ENCODE data around the gene CTSW.
"Not testable (repeated sequence)": the region's sequence is repeated elsewhere in the genome, so short reads cannot be mapped to it uniquely, and the experiment has no call there.

The CTSW gene

GRCh38 chr11:65886826-65887722, 7.4 kb downstream of the CTSW start:
- DNase-seq: no peak

DNA sequence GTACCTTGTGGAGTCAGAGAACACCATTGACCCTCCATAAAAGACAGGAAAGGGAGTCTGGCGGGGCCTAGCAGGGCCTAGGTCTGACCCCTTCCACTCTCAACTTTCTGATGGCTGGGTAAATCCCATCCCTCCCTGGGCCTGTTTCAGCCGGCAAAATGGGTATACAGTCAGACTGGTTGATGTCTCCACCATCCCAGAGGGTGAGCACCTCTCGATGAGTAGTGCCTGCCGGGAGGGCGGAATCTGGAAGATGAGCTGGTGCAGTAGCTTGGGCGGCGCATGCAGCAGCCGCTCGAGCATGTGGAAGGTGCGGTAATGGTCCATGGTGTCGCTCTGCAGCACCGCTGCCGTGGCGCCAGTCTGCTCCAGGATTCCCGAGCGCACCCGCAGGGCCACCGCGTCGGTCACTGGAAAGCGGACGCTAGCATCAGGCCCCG, 8.1 kb downstream of the CTSW start:
- peak in 1 of 4 experiments; percentile 49 for DNase-seq

DNA sequence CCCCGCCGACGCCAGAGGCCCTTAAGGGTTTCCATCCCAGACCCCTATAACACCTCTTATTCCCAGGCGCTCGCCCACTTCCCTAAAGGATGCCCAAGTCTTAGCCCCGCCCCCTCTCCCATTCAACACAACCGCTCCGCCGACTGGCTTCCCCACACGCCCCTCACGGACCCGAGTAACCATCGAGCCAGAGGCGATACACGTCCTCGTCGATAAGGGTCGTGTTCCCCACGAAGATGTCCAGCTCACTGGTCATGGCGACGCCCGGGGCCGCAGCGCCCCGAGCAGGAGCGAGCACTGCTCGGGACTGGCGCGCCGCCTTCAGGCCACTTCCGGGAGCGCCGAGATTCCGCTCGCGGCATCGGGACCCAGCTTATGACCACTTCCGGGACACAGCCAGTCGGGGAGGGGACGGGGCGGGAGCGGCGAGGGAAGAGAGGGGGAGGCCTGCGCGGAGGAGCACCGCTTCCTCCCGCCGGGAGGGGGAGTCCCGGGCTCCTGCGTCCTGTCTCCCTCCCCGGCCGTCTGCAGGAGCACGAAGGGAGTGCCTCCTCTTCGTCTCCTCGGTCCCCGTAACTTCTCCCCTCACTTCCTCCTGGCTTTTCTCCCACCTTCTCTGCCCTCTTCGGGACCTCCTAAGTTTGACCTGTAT, 8.7 kb downstream of the CTSW start, which contains the start of gene FIBP:
TSS of gene FIBP (minus strand) at position 309 of the 652 bp plus-strand sequence. CDS start at position 256, 53 bp downstream.
- DNase-seq: peak; percentile 87 to 92 (median 89)

DNA sequence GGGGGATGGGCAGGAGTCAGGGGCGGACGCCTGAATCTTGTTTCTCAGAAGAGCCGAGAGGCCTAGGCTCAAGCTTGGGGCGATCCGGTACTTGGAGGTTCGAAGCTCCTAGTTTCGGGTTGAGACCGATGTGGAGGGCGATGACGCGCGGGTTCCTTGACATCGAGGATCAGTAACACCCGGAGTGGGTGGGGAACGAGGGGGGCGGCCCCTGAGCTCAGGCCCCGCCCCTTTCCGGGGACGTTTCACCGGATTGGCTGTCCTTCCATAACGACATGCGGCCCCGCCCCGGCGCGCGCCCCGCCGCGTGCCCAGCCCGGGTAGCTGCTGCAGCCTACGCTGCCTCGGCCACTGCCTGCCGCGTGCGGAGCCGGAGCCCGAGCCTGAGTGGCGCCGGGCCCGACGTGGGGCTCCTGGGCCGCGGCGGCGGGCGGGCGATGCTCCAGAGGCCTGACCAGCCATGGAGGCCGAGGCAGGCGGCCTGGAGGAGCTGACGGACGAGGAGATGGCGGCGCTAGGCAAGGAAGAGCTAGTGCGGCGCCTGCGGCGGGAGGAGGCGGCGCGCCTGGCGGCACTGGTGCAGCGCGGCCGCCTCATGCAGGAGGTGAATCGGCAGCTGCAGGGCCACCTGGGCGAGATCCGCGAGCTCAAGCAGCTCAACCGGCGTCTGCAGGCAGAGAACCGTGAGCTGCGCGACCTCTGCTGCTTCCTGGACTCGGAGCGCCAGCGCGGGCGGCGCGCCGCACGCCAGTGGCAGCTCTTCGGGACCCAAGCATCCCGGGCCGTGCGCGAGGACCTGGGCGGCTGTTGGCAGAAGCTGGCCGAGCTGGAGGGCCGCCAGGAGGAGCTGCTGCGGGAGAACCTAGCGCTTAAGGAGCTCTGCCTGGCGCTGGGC, 10.9 kb downstream of the CTSW start, which contains the start of gene CCDC85B:
TSS of gene CCDC85B (plus strand) at position 350 of the 895 bp plus-strand sequence. CDS start at position 461, 111 bp downstream.
- peak; percentile 84 to 99 (median 96) for DNase-seq

DNA sequence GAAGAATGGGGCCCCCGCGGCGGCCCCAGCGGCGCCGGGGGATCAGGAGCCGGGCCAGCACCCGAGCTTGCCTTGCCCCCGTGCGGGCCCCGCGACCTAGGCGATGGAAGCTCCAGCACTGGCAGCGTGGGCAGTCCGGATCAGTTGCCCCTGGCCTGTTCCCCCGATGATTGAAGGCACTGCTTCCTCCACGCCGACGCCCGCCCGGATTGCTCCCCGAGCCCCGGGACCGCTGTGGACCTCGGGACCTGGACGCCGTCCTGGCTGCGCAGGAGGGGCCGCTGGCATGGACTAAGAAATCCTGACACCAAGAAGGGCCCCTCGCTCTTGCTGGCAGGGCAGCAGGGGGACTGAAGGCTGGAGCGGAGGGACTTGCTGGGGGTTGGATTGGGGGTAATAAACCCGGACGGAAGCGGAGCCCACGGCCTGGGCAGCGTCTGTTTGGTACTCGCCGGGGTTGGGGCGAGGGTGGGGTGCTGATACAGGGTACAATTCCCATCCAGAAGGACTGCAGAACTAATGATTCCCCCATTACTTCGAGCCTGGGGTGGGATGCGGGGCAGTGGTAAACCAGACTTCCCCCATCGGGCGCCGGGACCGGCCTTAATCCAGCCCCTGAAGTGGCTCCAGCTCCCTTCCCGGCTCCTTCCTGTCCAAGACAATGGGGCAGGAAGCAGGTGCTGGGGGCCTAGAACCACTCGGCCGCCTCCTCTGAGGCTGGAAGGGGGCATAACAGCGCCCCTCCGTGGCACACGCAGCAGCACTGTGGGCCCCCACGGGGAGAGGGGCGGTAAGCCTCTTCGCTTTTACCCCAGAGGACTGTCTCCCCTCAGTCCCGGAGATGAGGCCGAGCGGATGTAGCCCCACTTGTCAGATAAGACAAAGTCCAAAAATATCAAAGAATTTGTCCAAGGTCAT, 11.8 kb downstream of the CTSW start:
- DNase-seq: no peak

- not testable (repeated sequence) for DNase-seq
These were observed 12.5 kb downstream of the CTSW start for GRCh38 chr11:65892137-65892540.

- no peak for DNase-seq
These were observed 13.2 kb downstream of the CTSW start for GRCh38 chr11:65892661-65893317.

- no peak for DNase-seq
These were observed 14.5 kb downstream of the CTSW start for GRCh38 chr11:65894034-65894591.

GRCh38 chr11:65895482-65895981, 15.9 kb downstream of the CTSW start:
- DNase-seq: no peak

- no peak for DNase-seq
These were observed 16.7 kb downstream of the CTSW start for GRCh38 chr11:65896034-65896999.

GRCh38 chr11:65897020-65897471, 17.4 kb downstream of the CTSW start:
- DNase-seq: no peak

- DNase-seq: no peak
These were observed 19.2 kb downstream of the CTSW start for GRCh38 chr11:65898656-65899355.

DNA sequence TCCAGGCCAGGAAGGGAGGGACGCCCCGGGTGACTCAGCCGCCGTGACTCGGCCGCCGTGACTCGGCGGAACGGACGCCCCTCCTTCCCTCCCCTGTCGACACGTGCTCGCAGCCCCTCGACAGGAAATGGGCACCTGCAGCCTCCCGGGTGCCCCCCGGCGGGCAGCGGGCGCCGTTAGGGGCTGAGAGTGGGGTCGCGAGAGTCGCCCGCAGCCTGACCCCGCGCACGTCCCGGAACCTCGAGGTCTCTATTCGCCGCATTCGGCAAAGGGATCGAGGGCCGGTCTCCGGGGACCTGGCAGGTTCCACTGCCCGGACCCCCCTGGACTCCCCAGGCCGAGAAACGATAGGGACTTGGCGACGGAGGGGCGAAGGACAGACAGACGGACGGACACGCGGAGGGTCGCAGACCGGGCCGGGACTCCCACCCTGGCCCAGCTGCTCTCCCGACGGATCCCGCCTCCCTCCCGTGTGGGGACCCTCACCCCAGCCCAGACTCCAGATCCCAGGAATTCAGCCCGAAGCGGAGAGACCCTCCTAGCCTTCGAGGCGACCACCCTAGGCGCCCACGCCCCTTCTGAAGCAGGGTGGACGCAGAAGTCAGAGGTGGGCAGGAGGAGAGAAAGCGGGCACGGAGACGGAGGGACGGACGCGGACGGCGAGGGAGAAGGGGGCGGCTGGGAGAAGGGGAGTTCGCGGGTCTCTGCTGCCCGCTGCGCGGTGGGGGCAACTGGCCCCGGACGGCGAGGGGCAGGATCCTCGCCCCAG, 19.9 kb downstream of the CTSW start:
- DNase-seq: peak in 2 of 4 experiments; percentile 30 to 37

DNA sequence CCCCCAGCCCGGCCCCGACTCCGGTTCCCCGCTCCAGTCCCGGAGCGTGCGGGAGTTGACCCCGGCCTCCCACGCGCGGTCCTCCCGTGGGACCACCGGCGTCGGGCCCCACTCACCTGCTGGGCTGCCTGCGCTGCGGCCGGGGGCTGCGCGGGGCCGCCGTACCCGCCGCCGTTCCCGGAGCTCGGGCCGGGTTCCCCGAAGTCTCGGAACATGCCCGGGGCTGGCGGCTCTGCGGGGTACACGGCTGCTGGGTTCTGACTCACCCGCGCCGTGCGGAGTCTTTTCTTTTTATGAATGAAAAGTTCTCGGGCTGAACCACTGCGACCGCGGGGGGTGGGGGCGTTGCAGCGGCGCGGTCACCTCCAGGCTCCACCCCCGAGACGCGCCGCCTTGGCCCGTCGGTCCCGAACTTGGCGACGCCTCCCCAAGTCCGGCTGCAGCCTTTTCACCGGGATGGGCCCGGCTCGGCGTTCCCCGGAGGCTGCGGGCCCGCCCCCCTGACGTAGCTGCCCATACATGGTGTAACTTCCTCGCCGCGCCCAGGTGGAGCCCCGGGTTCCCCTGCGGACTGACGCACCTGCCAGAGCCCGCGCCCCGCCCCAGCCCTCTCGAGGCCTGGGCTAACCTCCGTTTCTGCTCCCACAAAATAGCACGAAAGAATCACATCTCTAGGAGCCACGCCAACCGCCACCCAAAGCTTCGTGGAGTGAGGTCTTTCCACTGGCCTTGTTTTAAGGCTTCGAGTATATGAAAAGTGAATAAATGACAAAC, 20.7 kb downstream of the CTSW start, which contains the start of gene FOSL1:
TSS of gene FOSL1 (minus strand) at position 264 of the 774 bp plus-strand sequence. CDS start at position 215, 49 bp downstream.
- peak; percentile 76 to 97 (median 83) for DNase-seq

DNA sequence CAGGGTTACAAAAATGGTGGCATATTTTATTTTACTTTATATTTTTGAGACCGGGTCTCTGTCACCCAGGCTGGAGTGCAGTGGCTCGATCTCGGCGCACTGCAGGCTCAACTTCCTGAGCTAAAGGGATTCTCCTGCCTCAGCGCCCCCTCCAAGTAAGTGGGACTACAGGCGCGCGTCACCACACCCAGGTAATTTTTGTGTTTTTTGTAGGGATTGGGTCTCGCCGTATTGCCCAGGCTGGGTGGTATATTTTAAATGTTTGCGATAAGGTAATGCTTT, 21.2 kb downstream of the CTSW start:
- DNase-seq: no peak

- no peak for DNase-seq
These were observed 23.4 kb downstream of the CTSW start for GRCh38 chr11:65903068-65903481.

DNA sequence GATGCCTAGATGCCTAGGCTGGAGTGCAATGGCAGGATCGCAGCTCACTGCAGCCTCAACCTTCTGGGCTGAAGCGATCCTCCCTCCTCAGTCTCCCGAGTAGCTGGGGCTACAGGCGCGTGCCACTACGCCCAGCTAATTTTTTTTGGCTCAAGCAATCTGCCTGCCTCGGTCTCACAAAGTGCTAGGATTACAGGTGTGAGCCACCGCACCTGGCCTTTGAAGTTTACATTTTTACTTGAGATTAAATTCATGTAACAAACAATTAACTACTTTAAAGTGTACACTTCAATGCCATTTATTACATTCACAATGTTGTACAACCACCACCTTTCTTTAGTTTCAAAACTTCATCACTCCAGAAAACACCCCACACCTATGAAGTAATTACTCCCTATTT, 24.1 kb downstream of the CTSW start:
- no peak for DNase-seq
